Fibroblast of the aortic adventitia (primary cell): ENCODE measurements around the gene RPS27A. TPM values are rescaled to one million over a fixed set of nuclear protein-coding genes. Genes with fewer than 3 reads are reported as not detected.
"Not testable (repeated sequence)": the region's sequence is repeated elsewhere in the genome, so short reads cannot be mapped to it uniquely, and the experiment has no call there.

Source experiments
- DNase-seq: peaks from one replicate; pipeline ENCODE4 v3.0.0-alpha.2; 2010; ENCODE audit warnings: low read depth
- H3K4me3 ChIP-seq: 2 replicates; pipeline ENCODE4 v1.5.1; 2011; ENCODE audit warnings: low read depth, mild to moderate bottlenecking, control low read depth, low read length, moderate library complexity
- total RNA-seq: library from RNA; depleted of rRNA; stranded (reverse); fragments of >200 nt; gene quantifications from 2 replicates; pipeline ENCODE4 v1.2.3, GENCODE V29; 2012; ENCODE audit warnings: low replicate concordance
- TF ChIP-seq, protein P1 (sequence below): IDR thresholded peaks from 2 replicates; pipeline ENCODE4 v1.5.1; 2011; ENCODE audit warnings: mild to moderate bottlenecking, low read length, control low read depth, inconsistent platforms; ENCODE audit not compliant: insufficient read depth

The RPS27A gene
- total RNA-seq, 1 donor = 1,779 TPM

GRCh38 chr2:55223958-55224760 lies 8.3 kb upstream of the RPS27A start:
- H3K4me3 ChIP-seq = no peak overlapping the region
- no peak for DNase-seq
- TF ChIP-seq, protein P1, sequence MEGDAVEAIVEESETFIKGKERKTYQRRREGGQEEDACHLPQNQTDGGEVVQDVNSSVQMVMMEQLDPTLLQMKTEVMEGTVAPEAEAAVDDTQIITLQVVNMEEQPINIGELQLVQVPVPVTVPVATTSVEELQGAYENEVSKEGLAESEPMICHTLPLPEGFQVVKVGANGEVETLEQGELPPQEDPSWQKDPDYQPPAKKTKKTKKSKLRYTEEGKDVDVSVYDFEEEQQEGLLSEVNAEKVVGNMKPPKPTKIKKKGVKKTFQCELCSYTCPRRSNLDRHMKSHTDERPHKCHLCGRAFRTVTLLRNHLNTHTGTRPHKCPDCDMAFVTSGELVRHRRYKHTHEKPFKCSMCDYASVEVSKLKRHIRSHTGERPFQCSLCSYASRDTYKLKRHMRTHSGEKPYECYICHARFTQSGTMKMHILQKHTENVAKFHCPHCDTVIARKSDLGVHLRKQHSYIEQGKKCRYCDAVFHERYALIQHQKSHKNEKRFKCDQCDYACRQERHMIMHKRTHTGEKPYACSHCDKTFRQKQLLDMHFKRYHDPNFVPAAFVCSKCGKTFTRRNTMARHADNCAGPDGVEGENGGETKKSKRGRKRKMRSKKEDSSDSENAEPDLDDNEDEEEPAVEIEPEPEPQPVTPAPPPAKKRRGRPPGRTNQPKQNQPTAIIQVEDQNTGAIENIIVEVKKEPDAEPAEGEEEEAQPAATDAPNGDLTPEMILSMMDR = no peak

DNA sequence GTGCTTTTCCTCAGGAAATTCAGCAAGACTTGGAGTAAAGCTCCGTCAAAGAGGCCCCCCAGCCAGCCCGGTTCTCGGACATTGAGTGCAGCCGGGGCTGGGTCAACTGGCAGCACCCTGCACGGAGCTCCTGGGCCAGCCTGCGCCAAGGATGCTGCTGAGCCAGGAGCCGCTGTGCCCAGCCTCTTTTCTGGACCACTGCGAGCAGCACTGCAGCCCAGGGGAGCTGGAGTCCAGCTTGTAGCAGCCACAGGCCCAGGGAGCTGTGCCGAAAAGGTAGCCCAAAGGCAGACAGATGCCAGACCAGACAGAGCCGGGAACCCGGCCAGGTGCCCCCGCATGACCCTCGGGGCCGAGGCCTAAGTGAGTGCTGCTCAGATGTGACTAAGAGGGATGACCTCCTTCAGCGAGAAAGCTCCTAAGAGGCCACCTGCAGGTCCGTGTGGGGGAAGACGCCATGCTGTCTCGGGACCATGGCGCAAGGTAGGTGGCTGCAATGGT lies 7.7 kb upstream of the RPS27A start:
- no peak overlapping the region for H3K4me3 ChIP-seq
- TF ChIP-seq, protein P1 = no peak
- DNase-seq = no peak

GRCh38 chr2:55225481-55226020 lies 6.9 kb upstream of the RPS27A start:
- TF ChIP-seq, protein P1 = no peak
- DNase-seq = no peak
- H3K4me3 ChIP-seq = no peak overlapping the region

DNA sequence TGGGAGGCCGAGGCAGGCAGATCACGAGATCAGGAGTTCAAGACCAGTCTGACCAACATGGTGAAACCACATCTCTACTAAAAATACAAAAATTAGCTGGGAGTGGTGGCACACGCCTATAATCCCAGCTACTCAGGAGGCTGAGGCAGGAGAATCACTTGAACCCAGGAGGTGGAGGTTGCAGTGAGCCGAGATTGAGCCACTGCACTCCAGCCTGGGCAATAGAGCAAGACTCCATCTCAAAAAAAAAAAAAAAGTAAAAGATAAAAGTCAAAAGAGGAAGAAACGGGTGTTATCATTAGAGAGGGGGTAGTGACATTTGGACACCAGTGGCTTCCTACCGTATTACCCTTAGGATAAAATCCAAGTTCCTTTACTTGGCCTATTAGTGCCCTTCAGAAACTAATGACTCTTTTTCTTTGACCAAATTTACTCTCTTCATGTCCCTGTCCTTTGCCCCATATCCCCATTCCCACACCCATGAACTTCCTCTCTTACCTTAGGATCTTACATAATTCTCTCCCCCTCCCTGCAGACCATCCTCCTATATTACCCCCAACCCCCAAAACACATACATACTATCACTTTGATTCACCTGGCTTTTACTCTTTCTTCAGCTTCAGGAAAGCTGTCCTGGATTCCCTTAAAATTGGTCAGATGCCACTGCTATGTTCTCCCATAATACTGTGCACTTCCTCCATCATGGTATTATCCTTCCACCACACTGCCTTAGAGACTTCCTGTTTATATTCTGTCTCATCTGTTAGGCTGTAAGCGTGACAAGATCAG lies 4.9 kb upstream of the RPS27A start:
- DNase-seq, H3K4me3 ChIP-seq: not testable (repeated sequence)

DNA sequence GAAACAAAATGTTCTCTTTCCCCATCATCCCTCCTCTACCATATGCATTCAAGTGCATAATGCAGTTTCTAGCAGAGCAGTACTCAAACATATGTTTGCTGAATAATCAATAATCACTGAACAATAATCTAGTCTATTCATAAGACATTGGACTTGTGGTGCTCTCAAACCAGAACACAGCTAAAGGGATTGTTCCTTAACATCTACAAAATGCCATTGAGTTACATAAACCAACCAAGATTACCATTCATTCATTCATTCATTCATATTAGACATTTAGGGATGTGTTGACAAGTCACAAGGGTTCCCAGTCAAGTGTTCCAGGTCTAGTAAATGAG lies 4.3 kb upstream of the RPS27A start:
- TF ChIP-seq, protein P1 = no peak
- no peak overlapping the region for H3K4me3 ChIP-seq
- no peak for DNase-seq

DNA sequence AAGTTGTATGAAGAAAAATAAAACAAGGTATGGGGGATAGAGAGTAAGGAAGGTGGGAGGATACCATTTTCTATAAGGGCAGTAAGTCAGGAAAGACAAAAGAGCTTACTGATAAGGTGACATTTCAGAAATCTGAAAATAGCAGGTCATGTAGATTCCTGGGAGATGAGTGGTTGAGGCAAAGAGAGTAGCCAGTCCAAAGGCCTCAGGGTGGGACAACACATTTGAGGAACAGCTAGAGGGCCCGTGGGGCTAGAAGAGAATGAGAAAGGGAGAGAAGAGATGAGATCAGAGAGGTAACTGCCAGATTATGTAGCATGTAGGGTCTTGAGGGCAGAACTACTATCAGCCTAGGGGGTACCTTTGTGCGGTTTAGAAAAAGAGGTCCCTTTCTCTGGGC lies 3.3 kb upstream of the RPS27A start:
- no peak for DNase-seq
- no peak overlapping the region for H3K4me3 ChIP-seq
- TF ChIP-seq, protein P1 = no peak

DNA sequence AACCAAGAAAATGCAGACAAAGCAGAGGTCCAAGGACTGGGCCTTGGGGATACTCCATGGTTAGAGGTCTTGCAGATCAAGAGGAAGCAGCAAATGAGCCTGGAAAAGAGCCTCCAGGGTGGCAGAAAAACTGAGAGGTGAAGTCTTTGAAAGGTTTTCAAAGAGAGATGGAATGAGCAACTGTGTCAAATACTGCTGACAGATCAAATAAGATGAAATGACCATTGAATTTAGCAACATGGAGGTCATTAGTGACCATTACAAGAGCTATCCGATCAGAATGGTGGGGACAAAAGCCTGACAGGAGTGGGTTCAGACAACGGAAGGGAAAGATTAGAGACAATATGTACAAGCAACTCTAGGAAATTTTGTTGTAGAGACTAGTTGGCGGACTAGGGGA lies 1.9 kb upstream of the RPS27A start:
- DNase-seq = no peak
- TF ChIP-seq, protein P1 = no peak
- no peak overlapping the region for H3K4me3 ChIP-seq
